Loucy (cell line): ENCODE measurements around the gene SYNDIG1.

Experiments used
- H2AFZ ChIP-seq: fragments of 200-600 bp; sonication (generic); 2 replicates; pipeline ENCODE4 v1.6.0; 2016; ENCODE audit warnings: antibody characterized with exemption, mild to moderate bottlenecking, low read length, moderate library complexity
- H3F3A ChIP-seq: fragments of 200-600 bp; 2 replicates; pipeline ENCODE4 v1.6.0; 2016; ENCODE audit warnings: antibody characterized with exemption, low read depth, mild to moderate bottlenecking
- H3K27me3 ChIP-seq: fragments of 200-600 bp; sonication (generic); 2 replicates; pipeline ENCODE4 v1.6.1; 2014; ENCODE audit warnings: low read length, mild to moderate bottlenecking; ENCODE audit not compliant: insufficient read depth, poor library complexity, severe bottlenecking
- H3K36me3 ChIP-seq: fragments of 200-600 bp; sonication (generic); 2 replicates; pipeline ENCODE4 v1.6.1; 2016; ENCODE audit warnings: low read length; ENCODE audit not compliant: insufficient read depth
- H3K4me1 ChIP-seq: fragments of 200-600 bp; sonication (generic); 2 replicates; pipeline ENCODE4 v1.5.1; 2014; ENCODE audit warnings: low read length, mild to moderate bottlenecking; ENCODE audit not compliant: insufficient read depth, poor library complexity, severe bottlenecking
- H3K4me2 ChIP-seq: fragments of 200-600 bp; sonication (generic); 2 replicates; pipeline ENCODE4 v1.6.0; 2014; ENCODE audit warnings: antibody characterized with exemption, low read length, low read depth, mild to moderate bottlenecking; ENCODE audit not compliant: poor library complexity, severe bottlenecking
- H3K4me3 ChIP-seq: fragments of 200-600 bp; sonication (generic); 2 replicates; pipeline ENCODE4 v1.5.1; 2014; ENCODE audit warnings: low read length, mild to moderate bottlenecking, mixed read lengths; ENCODE audit not compliant: poor library complexity, severe bottlenecking
- H3K79me2 ChIP-seq: fragments of 200-600 bp; sonication (generic); 2 replicates; pipeline ENCODE4 v1.6.1; 2014; ENCODE audit warnings: low read length; ENCODE audit not compliant: insufficient read depth
- H3K9ac ChIP-seq: fragments of 200-600 bp; sonication (generic); 2 replicates; pipeline ENCODE4 v1.6.0; 2014; ENCODE audit warnings: mild to moderate bottlenecking, low read depth, low read length, moderate library complexity; ENCODE audit not compliant: poor library complexity, severe bottlenecking
- H3K9me2 ChIP-seq: fragments of 200-600 bp; sonication (generic); replicated peaks from 2 replicates; pipeline ENCODE4 v1.6.1; 2016; ENCODE audit warnings: low read depth, low read length, mixed read lengths
- H3K9me3 ChIP-seq: fragments of 200-600 bp; sonication (generic); 2 replicates; pipeline ENCODE4 v1.6.1; 2014; ENCODE audit warnings: mild to moderate bottlenecking, antibody characterized with exemption, low read length, low read depth; ENCODE audit not compliant: insufficient read depth
- H4K20me1 ChIP-seq: fragments of 200-600 bp; sonication (generic); 2 replicates; pipeline ENCODE4 v1.6.0; 2014; ENCODE audit warnings: antibody characterized with exemption, low read length, mild to moderate bottlenecking; ENCODE audit not compliant: insufficient read depth, poor library complexity, severe bottlenecking
- CTCF ChIP-seq: fragments of 200-600 bp; sonication (generic); conservative IDR thresholded peaks from 2 replicates; pipeline ENCODE4 v1.5.1; 2014; ENCODE audit warnings: mild to moderate bottlenecking, antibody characterized with exemption, low read length
- EZH2phosphoT487 ChIP-seq: fragments of 200-600 bp; IDR thresholded peaks from 2 replicates; pipeline ENCODE4 v1.6.1; 2018; ENCODE audit warnings: antibody characterized with exemption, mild to moderate bottlenecking, moderate library complexity, borderline replicate concordance

Gene SYNDIG1

GRCh38 chr20:24696396-24696795 lies 227.0 kb downstream of the SYNDIG1 start:
- H3K9me3 ChIP-seq: no peaks in the 10 kb centered on the region
- H4K20me1 ChIP-seq: no peaks in the 10 kb centered on the region
- H3K36me3 ChIP-seq: no peaks in the 10 kb centered on the region
- no peak overlapping the region for H3K4me2 ChIP-seq
- no peak overlapping the region for H3K9ac ChIP-seq
- no peak overlapping the region for H2AFZ ChIP-seq
- H3K79me2 ChIP-seq: no peaks in the 10 kb centered on the region
- H3K27me3 ChIP-seq: no peaks in the 10 kb centered on the region
- H3K9me2 ChIP-seq: no peaks in the 10 kb centered on the region
- no peaks in the 10 kb centered on the region for H3F3A ChIP-seq
- H3K4me1 ChIP-seq: no peaks in the 10 kb centered on the region
- TF ChIP-seq EZH2phosphoT487 (no peak), CTCF (no peak)
- no peak overlapping the region for H3K4me3 ChIP-seq

- Histone ChIP-seq H3K27me3 (no peaks in the 10 kb centered on the region), H2AFZ (no peak overlapping the region), H3F3A (no peaks in the 10 kb centered on the region), H3K79me2 (no peaks in the 10 kb centered on the region), H4K20me1 (no peaks in the 10 kb centered on the region), H3K9me3 (no peaks in the 10 kb centered on the region), H3K4me1 (no peaks in the 10 kb centered on the region), H3K36me3 (no peaks in the 10 kb centered on the region), H3K9me2 (no peaks in the 10 kb centered on the region), H3K4me2 (no peak overlapping the region), H3K4me3 (no peak overlapping the region), H3K9ac (no peak overlapping the region)
- TF ChIP-seq CTCF (no peak), EZH2phosphoT487 (no peak)
Measured at GRCh38 chr20:24697411-24697810, 228.0 kb downstream of the SYNDIG1 start.

- Histone ChIP-seq H2AFZ (no peak overlapping the region), H3K27me3 (no peaks in the 10 kb centered on the region), H3F3A (no peaks in the 10 kb centered on the region), H3K4me2 (no peak overlapping the region), H3K9ac (no peak overlapping the region), H3K9me3 (no peaks in the 10 kb centered on the region), H4K20me1 (no peaks in the 10 kb centered on the region), H3K4me3 (no peak overlapping the region), H3K36me3 (no peaks in the 10 kb centered on the region), H3K79me2 (no peaks in the 10 kb centered on the region), H3K9me2 (no peaks in the 10 kb centered on the region), H3K4me1 (no peaks in the 10 kb centered on the region)
- no peak for TF ChIP-seq EZH2phosphoT487
- no peak for TF ChIP-seq CTCF
Measured at GRCh38 chr20:24698189-24698588, 228.8 kb downstream of the SYNDIG1 start.
